ENCODE data around the gene RPLP1.

Gene RPLP1

DNA sequence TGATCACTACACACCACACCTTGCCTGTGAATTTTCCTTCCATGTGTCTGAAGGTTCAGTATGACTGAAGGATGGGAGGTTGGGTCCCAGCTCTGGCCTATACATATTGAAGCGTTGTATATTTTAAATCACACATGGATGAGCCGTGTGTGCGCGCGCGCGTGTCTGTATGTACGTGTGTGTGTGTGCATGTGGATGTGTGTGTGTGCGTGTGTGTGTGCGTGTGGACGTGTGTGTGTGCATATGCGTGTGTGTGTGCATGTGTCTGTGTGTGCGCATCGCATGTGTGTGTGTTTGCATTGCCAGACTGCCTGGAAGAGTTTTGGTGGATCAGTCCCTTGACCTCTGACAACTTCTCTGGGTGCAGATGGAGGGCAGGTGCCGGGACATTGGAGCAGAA, 45.7 kb downstream of the RPLP1 start:
- DNase-seq (ENCODE audit: low spot score) = no peak

DNA sequence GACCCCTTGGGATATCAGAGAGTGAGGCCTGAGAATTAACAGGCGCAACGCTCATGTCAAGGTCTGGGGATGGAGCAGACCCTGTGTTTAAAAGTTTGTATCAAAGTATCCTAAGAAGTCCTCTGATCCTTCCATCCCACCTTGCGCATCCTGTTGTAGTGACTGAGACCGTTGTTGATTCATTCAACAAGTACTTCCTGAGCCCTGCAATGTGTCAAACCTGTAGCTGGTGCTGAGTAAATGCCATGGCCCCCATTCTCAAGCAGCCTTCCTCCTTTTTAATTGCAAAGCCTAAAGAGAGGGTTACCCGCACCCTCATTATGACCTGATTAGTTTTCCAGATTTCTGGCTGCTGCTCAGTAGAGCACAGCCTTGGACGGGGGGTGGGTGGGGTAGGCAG, 46.4 kb downstream of the RPLP1 start:
- no peak for DNase-seq (ENCODE audit: low spot score)

DNA sequence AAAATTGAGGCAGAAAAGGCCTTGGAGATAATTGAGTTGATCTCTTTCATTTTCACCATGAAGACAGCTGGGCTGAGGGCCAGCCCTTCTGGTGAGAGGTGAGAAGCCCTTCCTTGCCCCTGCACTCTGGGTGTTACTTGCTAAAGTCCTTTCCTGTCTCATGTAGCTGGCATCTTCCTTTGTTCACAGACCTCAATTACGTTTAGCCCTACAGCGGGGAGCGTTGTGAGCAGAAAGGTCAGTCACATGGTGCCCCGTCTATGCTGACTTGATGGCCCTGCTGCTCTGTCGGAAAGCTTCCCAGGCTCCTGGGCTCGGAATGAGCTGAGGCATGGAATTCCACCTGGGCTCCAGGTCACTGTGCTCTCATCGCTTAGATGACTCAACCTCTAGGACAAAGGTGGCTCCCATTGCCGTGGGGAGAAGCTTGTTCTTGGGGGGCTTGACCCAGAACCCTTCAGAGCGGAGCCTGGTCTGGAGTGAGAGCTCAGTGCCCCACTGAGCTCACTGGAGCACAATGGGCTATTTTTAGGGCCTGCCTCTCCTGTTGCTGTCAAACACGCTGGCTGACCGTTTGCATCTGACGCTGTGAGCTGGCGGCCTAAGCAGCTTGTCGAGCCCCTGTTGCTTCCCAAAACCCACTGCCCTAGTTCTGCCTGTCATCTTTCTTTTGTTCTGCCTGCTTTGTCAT, 47.0 kb downstream of the RPLP1 start:
- DNase-seq (ENCODE audit: low spot score) = no peak

DNA sequence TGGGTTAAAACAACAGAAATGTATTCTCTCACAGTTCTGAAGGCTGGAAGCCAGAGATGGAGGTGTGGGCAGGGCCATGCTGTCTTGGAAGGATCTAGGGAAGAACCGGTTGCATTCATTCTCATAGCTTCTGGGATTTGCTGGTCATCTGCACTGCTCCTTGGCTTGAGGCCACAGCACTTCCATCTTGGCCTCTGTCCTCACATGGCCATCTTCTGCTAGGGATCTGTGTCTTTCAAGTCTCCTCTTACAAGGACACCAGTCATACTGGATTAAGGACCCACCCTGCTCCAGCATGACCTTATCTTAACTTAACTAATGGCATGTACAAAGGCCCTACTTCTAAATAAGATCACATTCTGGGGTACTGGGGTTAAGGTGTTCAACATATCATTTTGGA, 47.7 kb downstream of the RPLP1 start:
- DNase-seq (ENCODE audit: low spot score) = no peak

DNA sequence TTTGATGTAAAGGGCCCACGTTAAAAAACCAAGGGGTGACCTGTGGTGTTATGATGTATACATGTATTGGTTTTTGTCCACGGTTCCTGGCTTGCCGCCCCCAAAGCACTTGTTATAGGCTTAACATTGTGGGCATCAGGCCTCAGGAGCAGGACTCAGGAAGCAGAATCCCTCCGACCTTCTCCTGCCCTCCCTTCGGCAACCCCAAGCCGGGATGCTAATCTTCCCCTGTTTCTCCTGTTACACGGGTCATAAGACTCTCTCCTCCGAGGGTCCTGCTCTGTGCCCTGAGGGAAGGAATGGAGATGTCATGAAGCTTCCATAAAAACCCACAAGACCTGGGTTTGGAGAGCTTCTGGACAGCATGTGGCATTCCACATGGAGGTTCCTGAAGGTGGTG, 48.8 kb downstream of the RPLP1 start:
- DNase-seq (ENCODE audit: low spot score) = no peak

DNA sequence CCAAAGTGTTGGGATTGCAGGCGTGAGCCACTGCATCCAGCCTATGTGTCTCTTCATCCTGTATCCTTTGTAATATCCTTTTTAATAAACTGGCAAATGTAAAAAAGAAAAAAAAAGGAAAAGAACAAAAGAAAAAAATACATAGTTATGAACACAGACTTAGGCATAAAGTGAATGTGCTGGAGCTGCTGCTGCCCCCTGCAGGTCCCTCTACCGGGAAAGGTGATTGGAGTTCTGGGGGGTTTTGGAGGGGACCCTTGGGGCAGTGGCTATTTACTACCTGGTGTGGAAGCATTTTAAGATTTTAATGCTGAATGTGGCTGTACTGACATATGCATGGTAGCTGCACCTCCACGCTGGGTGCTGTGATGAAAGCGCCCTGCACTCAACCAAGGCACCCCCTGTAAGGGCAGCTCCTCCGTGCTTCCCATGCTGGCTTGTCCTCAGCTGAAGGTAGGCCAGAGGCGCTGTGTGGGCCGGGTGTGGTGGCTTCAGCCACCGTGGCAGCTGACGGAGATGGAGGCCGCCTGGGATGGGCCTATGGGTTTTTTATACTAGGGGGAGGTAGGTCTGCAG, 49.9 kb downstream of the RPLP1 start:
- DNase-seq (ENCODE audit: low spot score) = no peak

DNA sequence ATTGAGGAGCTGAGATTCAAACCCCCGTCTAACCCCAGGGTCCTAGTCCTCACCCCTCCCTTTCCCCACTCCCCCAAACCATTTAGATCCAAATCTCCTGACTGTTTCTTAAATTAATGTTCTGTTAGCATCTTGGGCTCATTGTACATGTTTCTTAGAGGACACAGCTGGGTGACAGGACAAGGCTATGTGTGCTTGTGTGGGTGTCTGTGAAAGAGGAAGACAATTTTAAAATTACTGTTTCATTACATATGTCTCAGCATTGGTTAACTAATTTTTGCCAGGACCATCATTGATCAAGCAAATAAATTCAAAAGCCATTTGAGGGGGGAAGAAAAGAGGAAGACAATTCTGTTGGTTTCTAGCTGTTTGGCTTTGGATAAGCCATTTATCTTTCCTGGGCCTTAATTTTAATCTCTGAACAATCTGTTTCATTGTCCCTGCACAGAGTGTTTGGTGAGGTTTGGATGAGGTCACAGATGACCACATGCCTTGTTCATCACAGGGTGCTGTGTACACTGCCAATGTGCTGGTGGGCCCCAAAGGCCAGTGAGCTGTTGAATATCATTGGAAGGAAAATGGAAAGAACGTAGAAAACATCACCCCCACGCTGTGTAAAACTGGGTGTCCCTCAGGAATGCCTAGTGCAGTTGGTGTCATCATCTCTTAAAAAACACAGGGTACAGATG, 51.9 kb downstream of the RPLP1 start:
- no peak for DNase-seq (ENCODE audit: low spot score)

All from NAMALWA (cell line).